Naive thymus-derived CD4-positive, alpha-beta T cell (primary cell): Measurements from ENCODE around the gene TMEM128. TPM values are rescaled to one million over a fixed set of nuclear protein-coding genes. Genes with fewer than 3 reads are reported as not detected.
"Not testable (repeated sequence)": the region's sequence is repeated elsewhere in the genome, so short reads cannot be mapped to it uniquely, and the experiment has no call there.

Experiments
- ATAC-seq: fragments of 150-1000 bp; cut with Tn5 transposase; 2 replicates; pipeline ENCODE4 v1.10.0; 2021; ENCODE audit warnings: mild to moderate bottlenecking, moderate library complexity
- CTCF ChIA-PET: fragments of 350-600 bp; sonication (Branson Sonifier 250); formaldehyde crosslinking; loops from one replicate; lab custom pipeline; 2021; ENCODE audit warnings: antibody characterized with exemption; lab: Charles Lee
- POLR2A ChIA-PET: fragments of 350-600 bp; sonication (Branson Sonifier 250); formaldehyde crosslinking; loops from one replicate; lab custom pipeline; 2021; ENCODE audit warnings: antibody characterized with exemption, inconsistent platforms; lab: Charles Lee
- DNase-seq, 9 donors: peaks; one replicate each; pipeline versions ENCODE4 v3.0.0 to v3.0.0-alpha.2; 2020 to 2022; ENCODE audit warnings: mixed read lengths in 1 of 9
- H3K27ac ChIP-seq: one replicate; pipeline ENCODE4 v1.7.0; 2013; ENCODE audit warnings: mild to moderate bottlenecking, low read depth, low read length, moderate library complexity
- H3K27me3 ChIP-seq, 2 donors: one replicate each; pipeline ENCODE4 v1.7.0; 2013; ENCODE audit warnings: low read length in 2 of 2, mild to moderate bottlenecking in 2 of 2, moderate library complexity in 2 of 2; ENCODE audit not compliant: control insufficient read depth in 2 of 2, insufficient read depth in 2 of 2
- H3K36me3 ChIP-seq, 3 experiments: 1 replicate in 2 of 3; 2 replicates in 1 of 3; pipeline ENCODE4 v1.7.0; 2013; ENCODE audit warnings: low read length in 3 of 3, mild to moderate bottlenecking in 3 of 3, moderate library complexity in 1 of 3; ENCODE audit not compliant: insufficient read depth in 3 of 3, control insufficient read depth in 2 of 3
- H3K4me1 ChIP-seq, 2 donors: one replicate each; pipeline ENCODE4 v1.7.0; 2013; ENCODE audit warnings: low read length in 2 of 2, mild to moderate bottlenecking in 2 of 2, moderate library complexity in 1 of 2; ENCODE audit not compliant: control insufficient read depth in 2 of 2, insufficient read depth in 2 of 2
- H3K4me3 ChIP-seq: 2 replicates; pipeline ENCODE4 v1.7.0; 2013; ENCODE audit warnings: mild to moderate bottlenecking, low read length
- H3K9me3 ChIP-seq, 3 experiments: 1 replicate in 2 of 3; 2 replicates in 1 of 3; pipeline ENCODE4 v1.7.0; 2013; ENCODE audit warnings: low read length in 3 of 3; ENCODE audit not compliant: control insufficient read depth in 2 of 3
- H3K27ac Mint-ChIP-seq, 9 donors: one replicate each; pipeline ENCODE4 v1.8.0; 2020 to 2022; ENCODE audit warnings: mixed read lengths in 9 of 9, mild to moderate bottlenecking in 8 of 9, moderate library complexity in 5 of 9, inconsistent platforms in 2 of 9
- H3K27me3 Mint-ChIP-seq, 5 donors: one replicate each; pipeline ENCODE4 v1.8.0; 2021 to 2022; ENCODE audit warnings: mixed read lengths in 5 of 5, mild to moderate bottlenecking in 1 of 5
- H3K36me3 Mint-ChIP-seq, 5 donors: one replicate each; pipeline ENCODE4 v1.8.0; 2020 to 2022; ENCODE audit warnings: mixed read lengths in 5 of 5, mild to moderate bottlenecking in 3 of 5, inconsistent platforms in 1 of 5
- H3K4me1 Mint-ChIP-seq, 7 donors: one replicate each; pipeline ENCODE4 v1.8.0; 2020 to 2022; ENCODE audit warnings: mixed read lengths in 7 of 7, mild to moderate bottlenecking in 3 of 7, inconsistent platforms in 1 of 7
- H3K4me3 Mint-ChIP-seq, 10 donors: one replicate each; pipeline ENCODE4 v1.8.0; 2020 to 2022; ENCODE audit warnings: mild to moderate bottlenecking in 10 of 10, mixed read lengths in 10 of 10, moderate library complexity in 6 of 10, inconsistent platforms in 2 of 10
- H3K9me3 Mint-ChIP-seq, 11 donors: one replicate each; pipeline ENCODE4 v1.8.0; 2020 to 2022; ENCODE audit warnings: mixed read lengths in 11 of 11, mild to moderate bottlenecking in 4 of 11, inconsistent platforms in 1 of 11, moderate library complexity in 1 of 11
- intact Hi-C, 2 donors: fragments of 100-400 bp; cut with micrococcal nuclease; formaldehyde crosslinking; loops; one replicate each; pipeline ENCODE4 v1.15.1; 2023
- polyA plus RNA-seq, 2 donors: library from polyadenylated mRNA; unstranded; fragments of 300-500 nt; fragmentation: Illumina TruSeq; gene quantifications; one replicate each; pipeline ENCODE4 v1.2.3, GENCODE V29; 2021
- total RNA-seq, 6 experiments: library from RNA in 5 of 6; stranded (reverse) in 5 of 6; gene quantifications; 1 replicate in 5 of 6; 2 replicates in 1 of 6; pipeline ENCODE4 v1.2.3 and lab custom pipeline; 2021 to 2026

The TMEM128 gene
- total and polyA plus RNA-seq, 7 experiments from 2014 or later = 10.0 to 47.5 (median 22.6) TPM

DNA sequence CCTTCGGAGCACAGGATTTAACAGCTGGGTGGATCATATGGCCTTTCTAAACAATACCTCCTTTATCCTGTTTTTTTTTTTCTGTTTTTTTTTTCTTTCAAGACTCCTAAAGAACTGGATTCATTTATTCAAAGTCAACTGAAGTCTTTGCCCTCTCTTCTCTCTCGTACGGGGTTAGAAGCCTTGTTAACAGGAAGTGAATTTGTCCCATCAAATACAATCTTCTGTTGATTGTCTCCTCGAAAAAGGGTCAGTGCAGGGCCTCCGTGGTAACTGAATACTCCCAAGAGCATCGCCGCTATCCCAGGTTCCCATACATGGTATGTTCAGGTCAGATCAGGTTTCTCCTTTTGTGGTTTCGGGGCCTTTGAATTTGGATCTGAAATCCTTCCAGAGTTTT, 1.8 kb upstream of the TMEM128 start:
- POLR2A ChIA-PET = interaction anchor here (1.0 kb wide), 2 partner anchors 40 to 99 kb away, joined by 3 read pairs; partner anchors contain the start of genes LYAR and ZBTB49
- intact Hi-C loops = loop anchor here (2.0 to 10.0 kb wide), 2 partner anchors 295 kb away; no protein-coding TSS in a partner anchor

DNA sequence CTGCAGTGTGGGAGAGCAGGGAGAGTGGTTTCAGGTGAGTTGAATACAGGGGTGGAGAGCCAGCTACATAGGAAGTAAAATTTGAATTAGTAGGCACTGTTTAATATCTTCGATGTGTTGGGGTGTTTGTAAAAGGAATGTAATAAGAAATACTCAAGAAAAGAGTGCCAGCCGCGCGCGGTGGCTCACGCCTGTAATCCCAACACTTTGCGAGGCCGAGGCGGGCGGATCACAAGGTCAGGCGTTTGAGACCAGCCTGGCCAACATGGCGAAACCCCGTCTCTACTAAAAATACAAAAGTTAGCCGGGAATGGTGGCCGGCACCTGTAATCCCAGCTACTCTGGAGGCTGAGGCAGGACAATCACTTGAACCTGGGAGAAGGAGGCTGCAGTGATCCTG, 1.3 kb upstream of the TMEM128 start:
- peaks cover 22 to 48% (median 34%) of the 10 kb centered on the region in 7 donors for H3K4me1 Mint-ChIP-seq
- not testable (repeated sequence) for H3K9me3 ChIP-seq, H3K4me3 ChIP-seq, H3K27me3 ChIP-seq, ATAC-seq, H3K9me3 Mint-ChIP-seq, DNase-seq, H3K27ac ChIP-seq, H3K27me3 Mint-ChIP-seq
- H3K27ac Mint-ChIP-seq = peak overlapping the region in 7 of 9 donors; percentile 96 to 99 (median 98)
- ChIA-PET POLR2A (interaction anchor here (1.0 kb wide), 2 partner anchors 41 to 99 kb away, joined by 3 read pairs; partner anchors contain the start of genes LYAR and ZBTB49), CTCF (interaction anchor here (0.9 to 1.1 kb wide), 2 partner anchors 11 to 18 kb away, joined by 3 to 7 read pairs; no protein-coding TSS in a partner anchor)
- H3K36me3 ChIP-seq = peaks cover 0 to 15% (median 6%) of the 10 kb centered on the region in 3 experiments
- peak overlapping the region in 7 of 10 donors; percentile 11 to 93 (median 39) for H3K4me3 Mint-ChIP-seq
- H3K36me3 Mint-ChIP-seq = peaks cover 4 to 13% (median 9%) of the 10 kb centered on the region in 5 donors
- H3K4me1 ChIP-seq = peaks cover 8 to 22% of the 10 kb centered on the region in 2 donors
- intact Hi-C loops = loop anchor here (2.0 to 10.0 kb wide), 2 partner anchors 295 kb away; no protein-coding TSS in a partner anchor

More for the DNA sequence above, 1.8 kb upstream of the TMEM128 start:
- peaks cover 0 to 10% (median 2%) of the 10 kb centered on the region in 3 experiments for H3K36me3 ChIP-seq
- DNase-seq (no peak), ATAC-seq (no peak)
- no peaks in the 10 kb centered on the region for H3K9me3 Mint-ChIP-seq
- no peak overlapping the region for H3K4me3 ChIP-seq
- peaks cover 8 to 22% of the 10 kb centered on the region in 2 donors for H3K4me1 ChIP-seq
- no peaks in the 10 kb centered on the region for H3K9me3 ChIP-seq
- H3K27me3 Mint-ChIP-seq = peaks cover 0 to 11% (median 0%) of the 10 kb centered on the region in 5 donors
- no peaks in the 10 kb centered on the region for H3K27me3 ChIP-seq
- H3K27ac ChIP-seq = no peak overlapping the region
- peaks cover 3 to 12% (median 7%) of the 10 kb centered on the region in 5 donors for H3K36me3 Mint-ChIP-seq
- peak overlapping the region in 9 of 10 donors; percentile 6 to 92 (median 27) for H3K4me3 Mint-ChIP-seq
- peaks cover 22 to 48% (median 34%) of the 10 kb centered on the region in 7 donors for H3K4me1 Mint-ChIP-seq
- CTCF ChIA-PET = no interaction called here
- peak overlapping the region in 1 of 9 donors; percentile 65 for H3K27ac Mint-ChIP-seq

DNA sequence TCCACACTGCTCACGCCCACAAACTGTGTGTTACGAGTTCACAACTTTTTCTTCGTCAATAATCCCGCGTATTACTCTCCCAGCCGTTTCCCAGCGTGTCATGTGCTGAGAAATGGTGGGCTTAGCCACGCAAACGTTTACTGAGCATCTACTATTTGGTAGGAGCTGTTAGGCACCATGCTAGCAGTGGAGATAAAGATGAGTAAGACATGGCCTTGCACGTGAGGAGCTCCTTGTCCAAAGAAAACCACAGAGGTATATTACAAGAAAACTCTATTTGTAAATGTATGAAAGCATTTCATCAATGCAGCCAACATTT, 821 bp upstream of the TMEM128 start:
- Histone ChIP-seq H3K27me3 (no peaks in the 10 kb centered on the region), H3K27ac (peak overlapping the region; percentile 84), H3K9me3 (no peaks in the 10 kb centered on the region), H3K4me3 (peak overlapping the region; percentile 89), H3K36me3 (peaks cover 1 to 19% (median 6%) of the 10 kb centered on the region in 3 experiments), H3K4me1 (peaks cover 8 to 22% of the 10 kb centered on the region in 2 donors)
- Mint-ChIP-seq H3K4me1 (peaks cover 22 to 50% (median 35%) of the 10 kb centered on the region in 7 donors), H3K36me3 (peaks cover 4 to 13% (median 9%) of the 10 kb centered on the region in 5 donors), H3K27me3 (peaks cover 0 to 7% (median 0%) of the 10 kb centered on the region in 5 donors), H3K4me3 (peak overlapping the region; percentile 91 to 98 (median 96)), H3K27ac (peak overlapping the region; percentile 96 to 99 (median 98)), H3K9me3 (peaks cover 0 to under 1% (median 0%) of the 10 kb centered on the region in 11 donors)
- no peak for ATAC-seq
- POLR2A ChIA-PET = interaction anchor here (1.0 to 2.3 kb wide), 6 partner anchors 11 to 293 kb away, joined by 3 to 15 read pairs (median 4); partner anchors contain the start of genes LYAR, STX18 and ZBTB49
- CTCF ChIA-PET = interaction anchor here (0.9 to 1.1 kb wide), 2 partner anchors 11 to 18 kb away, joined by 3 to 7 read pairs; no protein-coding TSS in a partner anchor
- DNase-seq = no peak
- intact Hi-C loops = loop anchor here (1.0 to 10.0 kb wide), 5 partner anchors 41 to 294 kb away; partner anchors contain the start of genes LYAR (in 2 of the 2), STX18 (in 2 of the 2) and ZBTB49 (in 2 of the 2)

DNA sequence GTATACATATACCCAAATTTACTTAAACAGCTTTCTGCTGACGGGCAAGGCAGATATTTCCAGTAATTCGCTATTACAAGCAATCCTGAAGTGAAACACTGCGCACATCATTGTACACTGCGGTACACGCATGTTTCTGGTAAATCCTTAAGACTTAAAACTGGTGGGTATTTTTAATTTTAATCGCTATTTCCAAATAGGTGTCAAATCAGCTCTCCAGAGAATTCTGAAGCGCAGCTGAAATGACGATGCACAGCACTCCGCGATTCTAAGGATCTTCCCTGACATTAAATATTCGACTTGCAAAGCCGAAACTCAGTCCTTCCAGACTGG, 361 bp downstream of the TMEM128 start:
- no peak for DNase-seq
- ATAC-seq = peak; percentile 12

DNA sequence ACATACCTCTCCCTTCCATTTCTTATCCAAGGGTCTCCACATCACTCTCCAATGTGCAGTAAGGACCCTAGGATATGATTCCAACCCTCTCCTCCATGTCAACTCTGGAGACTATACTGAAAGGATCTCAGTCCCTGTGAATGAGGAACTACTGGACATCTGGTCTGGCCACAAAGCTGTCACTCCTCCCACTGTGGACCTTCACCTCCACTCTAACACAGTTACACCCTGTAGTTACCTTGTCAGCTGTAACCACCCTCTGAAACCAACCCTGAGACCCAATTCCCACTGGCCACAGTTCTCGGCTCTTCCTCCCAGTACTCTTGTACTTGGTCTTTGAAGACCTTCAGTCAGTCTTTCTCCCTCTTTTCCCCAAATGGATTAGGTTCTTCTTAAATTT, 2.9 kb downstream of the TMEM128 start:
- CTCF ChIA-PET = no interaction called here
- H3K4me3 ChIP-seq = no peak overlapping the region
- peaks cover 7 to 48% (median 12%) of the 10 kb centered on the region in 3 experiments for H3K36me3 ChIP-seq
- no peaks in the 10 kb centered on the region for H3K27me3 ChIP-seq
- intact Hi-C loops = loop anchor here in 1 of 2 donors (10.0 kb wide), 1 partner anchor 290 kb away; no protein-coding TSS in a partner anchor
- ATAC-seq (no peak), DNase-seq (no peak)
- H3K27ac ChIP-seq = no peak overlapping the region
- Mint-ChIP-seq H3K36me3 (peaks cover 4 to 29% (median 24%) of the 10 kb centered on the region in 5 donors), H3K4me1 (peaks cover 22 to 54% (median 45%) of the 10 kb centered on the region in 7 donors), H3K4me3 (no peak overlapping the region), H3K9me3 (peaks cover 0 to 3% (median 0%) of the 10 kb centered on the region in 11 donors), H3K27me3 (no peaks in the 10 kb centered on the region), H3K27ac (peak overlapping the region in 3 of 9 donors; percentile 42 to 81 (median 75))
- peaks cover 8 to 22% of the 10 kb centered on the region in 2 donors for H3K4me1 ChIP-seq
- no peaks in the 10 kb centered on the region for H3K9me3 ChIP-seq
- POLR2A ChIA-PET = interaction anchor here (0.6 to 1.0 kb wide), 2 partner anchors 103 to 254 kb away, joined by 3 read pairs; no protein-coding TSS in a partner anchor

More for the DNA sequence above, 361 bp downstream of the TMEM128 start:
- Mint-ChIP-seq H3K4me3 (peak overlapping the region; percentile 91 to 98 (median 96)), H3K9me3 (peaks cover 0 to 3% (median 0%) of the 10 kb centered on the region in 11 donors), H3K36me3 (peaks cover 4 to 19% (median 14%) of the 10 kb centered on the region in 5 donors), H3K27ac (peak overlapping the region; percentile 66 to 99 (median 97)), H3K27me3 (peaks cover 0 to 3% (median 0%) of the 10 kb centered on the region in 5 donors), H3K4me1 (peaks cover 24 to 51% (median 41%) of the 10 kb centered on the region in 7 donors)
- POLR2A ChIA-PET = interaction anchor here (0.7 to 2.3 kb wide), 13 partner anchors 9 to 294 kb away, joined by 3 to 15 read pairs (median 4); partner anchors contain the start of genes LYAR, NSG1, STX18 and ZBTB49
- intact Hi-C loops = loop anchor here (1.0 to 10.0 kb wide), 5 partner anchors 43 to 295 kb away; partner anchors contain the start of genes LYAR (in 2 of the 2), STX18 (in 2 of the 2) and ZBTB49 (in 2 of the 2)
- CTCF ChIA-PET = interaction anchor here (0.7 to 0.8 kb wide), 2 partner anchors 97 to 184 kb away, joined by 3 read pairs; no protein-coding TSS in a partner anchor
- peaks cover 8 to 22% of the 10 kb centered on the region in 2 donors for H3K4me1 ChIP-seq
- no peaks in the 10 kb centered on the region for H3K27me3 ChIP-seq
- H3K36me3 ChIP-seq = peaks cover 6 to 29% (median 7%) of the 10 kb centered on the region in 3 experiments
- H3K4me3 ChIP-seq = peak overlapping the region; percentile 89
- peak overlapping the region; percentile 84 for H3K27ac ChIP-seq
- no peaks in the 10 kb centered on the region for H3K9me3 ChIP-seq

DNA sequence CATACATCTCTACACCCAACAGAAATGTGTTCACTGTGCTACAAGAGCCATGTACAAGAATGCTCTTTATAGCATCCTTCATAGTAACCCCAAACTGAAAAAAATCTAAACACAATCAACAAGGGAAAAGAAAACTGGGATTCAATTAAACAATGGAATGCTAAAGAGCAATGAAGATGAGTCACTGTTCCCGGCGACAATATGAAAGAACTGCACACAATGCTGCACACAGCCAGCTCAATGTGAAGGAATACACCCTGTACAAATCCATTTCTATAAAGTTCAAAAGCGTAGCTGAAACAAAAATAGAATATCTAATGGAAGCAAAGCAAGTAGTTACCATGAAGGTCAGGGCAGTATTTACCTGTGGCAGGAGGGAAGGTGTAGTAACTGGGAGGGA, 8.5 kb downstream of the TMEM128 start:
- CTCF ChIA-PET, H3K27me3 ChIP-seq, DNase-seq, H3K9me3 ChIP-seq, H3K27ac ChIP-seq, H3K4me3 Mint-ChIP-seq, intact Hi-C loops, H3K4me1 ChIP-seq, H3K4me3 ChIP-seq, POLR2A ChIA-PET, H3K27ac Mint-ChIP-seq, ATAC-seq, H3K27me3 Mint-ChIP-seq, H3K9me3 Mint-ChIP-seq: not testable (repeated sequence)
- H3K36me3 Mint-ChIP-seq = peaks cover 19 to 53% (median 32%) of the 10 kb centered on the region in 5 donors
- peaks cover 7 to 69% (median 11%) of the 10 kb centered on the region in 3 experiments for H3K36me3 ChIP-seq
- peaks cover 0 to 22% (median 13%) of the 10 kb centered on the region in 7 donors for H3K4me1 Mint-ChIP-seq
